Left ventricle myocardium inferior (tissue), 1 donor: ENCODE data around the gene FBXO42. TPM values are rescaled to one million over a fixed set of nuclear protein-coding genes. Genes with fewer than 3 reads are reported as not detected.
"Not testable (repeated sequence)": the region's sequence is repeated elsewhere in the genome, so short reads cannot be mapped to it uniquely, and the experiment has no call there.

Source experiments
- DNase-seq: peaks from one replicate; pipeline ENCODE4 v3.0.0-alpha.2; 2020
- H3K27ac ChIP-seq: fragments of 200-600 bp; replicated peaks from 2 replicates; pipeline ENCODE4 v1.8.0; 2021
- H3K27me3 ChIP-seq: fragments of 200-600 bp; 2 replicates; pipeline ENCODE4 v1.8.0; 2021; ENCODE audit warnings: low read depth
- H3K36me3 ChIP-seq: fragments of 200-600 bp; 2 replicates; pipeline ENCODE4 v1.8.0; 2021
- H3K4me1 ChIP-seq: fragments of 200-600 bp; 2 replicates; pipeline ENCODE4 v1.8.0; 2021
- H3K4me3 ChIP-seq: fragments of 200-600 bp; 2 replicates; pipeline ENCODE4 v1.8.0; 2021; ENCODE audit warnings: mild to moderate bottlenecking, moderate library complexity
- H3K9me3 ChIP-seq: fragments of 200-600 bp; replicated peaks from 2 replicates; pipeline ENCODE4 v1.8.0; 2021
- CTCF ChIP-seq: fragments of 200-600 bp; IDR thresholded peaks from 2 replicates; pipeline ENCODE4 v1.8.0; 2021; ENCODE audit warnings: antibody characterized with exemption, mild to moderate bottlenecking, borderline replicate concordance
- intact Hi-C: fragments of 100-400 bp; cut with micrococcal nuclease; formaldehyde crosslinking; loops from one replicate; pipeline ENCODE4 v1.11.0; 2022
- total RNA-seq: library from RNA; stranded (reverse); fragmentation: NEBNext Ultra II Directional; extraction: Animal tissue kit (Norgen Biotek cat#: 25700); gene quantifications from one replicate; pipeline ENCODE4 v1.2.1, GENCODE V29; 2021
- donor health status: DM: no; HTN: yes; CAD: no; lungs with severe emphysema.

Gene FBXO42
- total RNA-seq, 1 donor from 2014 or later = 18.6 TPM

GRCh38 chr1:16348414-16349182, 3.7 kb downstream of the FBXO42 start:
- peaks cover 49% of the 10 kb centered on the region for H3K4me1 ChIP-seq
- H3K27me3 ChIP-seq = no peaks in the 10 kb centered on the region
- peak overlapping the region; percentile 88 for H3K4me3 ChIP-seq
- no peaks in the 10 kb centered on the region for H3K36me3 ChIP-seq
- no peak for TF ChIP-seq CTCF
- peak overlapping the region; percentile 52 for H3K27ac ChIP-seq
- intact Hi-C loops = no loop called here
- no peak for DNase-seq
- H3K9me3 ChIP-seq = no peaks in the 10 kb centered on the region

DNA sequence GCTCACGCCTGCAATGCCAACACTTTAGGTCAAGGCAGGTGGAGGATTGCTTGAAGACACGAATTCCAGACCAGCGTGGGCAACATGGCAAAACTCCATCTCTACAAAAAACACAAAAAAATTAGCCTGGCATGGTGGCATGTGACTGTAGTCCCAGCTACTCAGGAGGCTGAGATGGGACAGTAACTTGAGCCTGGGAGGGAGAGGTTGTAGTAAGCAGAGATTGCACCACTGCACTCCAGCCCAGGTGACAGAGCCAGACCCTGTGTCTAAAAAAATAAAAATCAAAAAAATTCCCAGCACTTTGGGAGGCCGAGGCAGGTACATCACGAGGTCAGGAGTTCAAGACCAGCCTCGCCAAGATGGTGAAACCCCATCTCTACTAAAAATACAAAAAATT, 9.0 kb downstream of the FBXO42 start:
- H3K27me3 ChIP-seq, H3K4me3 ChIP-seq, H3K36me3 ChIP-seq, H3K9me3 ChIP-seq, DNase-seq, intact Hi-C loops: not testable (repeated sequence)
- H3K4me1 ChIP-seq = peaks cover 50% of the 10 kb centered on the region
- peak overlapping the region; percentile 40 for H3K27ac ChIP-seq

DNA sequence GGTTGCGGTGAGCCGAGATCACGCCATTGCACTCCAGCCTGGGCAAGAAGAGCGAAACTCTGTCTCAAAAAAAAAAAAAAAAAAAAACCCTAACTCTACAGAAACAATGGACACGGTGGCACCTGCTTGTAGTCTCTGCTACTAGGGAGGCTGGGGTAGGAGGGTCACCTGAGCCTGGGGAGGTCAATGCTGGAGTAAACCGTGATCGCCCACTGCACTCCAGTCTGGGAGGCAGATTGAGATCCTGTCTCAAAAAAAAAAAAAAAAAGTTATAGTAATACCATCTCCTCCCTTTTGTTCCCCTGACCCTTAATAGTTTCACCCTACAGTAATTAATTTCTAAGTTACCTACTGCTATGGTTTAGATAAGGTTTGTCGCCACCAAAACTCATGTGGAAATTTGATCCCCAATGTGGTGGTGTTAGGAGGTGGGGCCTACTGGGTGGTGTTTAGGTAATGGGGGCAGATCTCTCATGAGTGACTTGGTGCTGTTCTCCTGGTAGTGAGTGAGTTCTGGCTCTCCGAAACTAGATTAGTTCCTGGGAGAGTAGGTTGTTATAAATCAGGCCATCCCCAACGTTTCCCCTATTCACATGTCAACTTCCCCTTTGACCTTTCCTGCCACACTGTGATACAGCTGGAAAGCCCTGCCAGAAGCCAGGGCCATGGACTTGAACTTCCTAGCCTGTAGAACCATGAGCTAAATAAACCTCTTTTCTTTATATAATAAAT, 9.8 kb downstream of the FBXO42 start:
- no peak for DNase-seq

GRCh38 chr1:16340673-16341072, 11.6 kb downstream of the FBXO42 start:
- Histone ChIP-seq H3K9me3 (no peaks in the 10 kb centered on the region), H3K27ac (peak overlapping the region; percentile 78), H3K27me3 (no peaks in the 10 kb centered on the region), H3K4me1 (peaks cover 65% of the 10 kb centered on the region), H3K4me3 (no peak overlapping the region), H3K36me3 (peaks cover 4% of the 10 kb centered on the region)
- intact Hi-C loops = no loop called here
- TF ChIP-seq CTCF = no peak
- DNase-seq = no peak

More for the DNA sequence above, 9.8 kb downstream of the FBXO42 start:
- no peak for TF ChIP-seq CTCF
- Histone ChIP-seq H3K27ac (peak overlapping the region; percentile 40), H3K4me1 (peaks cover 51% of the 10 kb centered on the region), H3K36me3 (peaks cover 4% of the 10 kb centered on the region), H3K9me3 (no peaks in the 10 kb centered on the region), H3K4me3 (no peak overlapping the region), H3K27me3 (no peaks in the 10 kb centered on the region)
- intact Hi-C loops = no loop called here

GRCh38 chr1:16338961-16339360, 13.3 kb downstream of the FBXO42 start:
- H3K36me3 ChIP-seq = peaks cover 4% of the 10 kb centered on the region
- H3K4me3 ChIP-seq = no peak overlapping the region
- no peaks in the 10 kb centered on the region for H3K9me3 ChIP-seq
- no peaks in the 10 kb centered on the region for H3K27me3 ChIP-seq
- peak overlapping the region; percentile 78 for H3K27ac ChIP-seq
- intact Hi-C loops = no loop called here
- TF ChIP-seq CTCF = no peak
- peaks cover 78% of the 10 kb centered on the region for H3K4me1 ChIP-seq
- DNase-seq = no peak
